GM08714 (cell line): ENCODE data around the gene SIGLEC5.
"Not testable (repeated sequence)": the region's sequence is repeated elsewhere in the genome, so short reads cannot be mapped to it uniquely, and the experiment has no call there.

ENCODE experiments used
- H3K4me3 ChIP-seq: fragments of 200-500 bp; sonication (Bioruptor generic); 2 replicates; pipeline ENCODE4 v1.5.1; 2014; ENCODE audit warnings: mild to moderate bottlenecking, low read length, inconsistent platforms
- ZNF274 ChIP-seq: IDR thresholded peaks from 2 replicates; pipeline ENCODE4 v1.6.1; 2012; ENCODE audit warnings: mild to moderate bottlenecking, low read depth, low read length

Gene SIGLEC5

GRCh38 chr19:51630315-51630714, at the start of gene SIGLEC5:
Gene SIGLEC5, minus strand, starts transcription at chr19:51630401. Its CDS starts 66 bp downstream, at chr19:51630335.
- H3K4me3 ChIP-seq, result not testable (repeated sequence)

- no peak overlapping the region for H3K4me3 ChIP-seq
- no peak for TF ChIP-seq ZNF274
Measured at GRCh38 chr19:51676566-51677083, 46.4 kb upstream of the SIGLEC5 start.

GRCh38 chr19:51675911-51676565, 45.8 kb upstream of the SIGLEC5 start:
- not testable (repeated sequence) for H3K4me3 ChIP-seq

GRCh38 chr19:51668216-51668615, 38.0 kb upstream of the SIGLEC5 start:
- no peak overlapping the region for H3K4me3 ChIP-seq

GRCh38 chr19:51664997-51665396, 34.8 kb upstream of the SIGLEC5 start:
- no peak for TF ChIP-seq ZNF274
- no peak overlapping the region for H3K4me3 ChIP-seq

More at GRCh38 chr19:51668216-51668615, 38.0 kb upstream of the SIGLEC5 start:
- TF ChIP-seq ZNF274, result no peak

GRCh38 chr19:51664131-51664530, 33.9 kb upstream of the SIGLEC5 start:
- TF ChIP-seq ZNF274, result no peak
- H3K4me3 ChIP-seq, result no peak overlapping the region

- TF ChIP-seq ZNF274, result no peak
- no peak overlapping the region for H3K4me3 ChIP-seq
Measured at GRCh38 chr19:51663650-51664049, 33.4 kb upstream of the SIGLEC5 start.

GRCh38 chr19:51660975-51661600, 30.9 kb upstream of the SIGLEC5 start:
- no peak overlapping the region for H3K4me3 ChIP-seq
- no peak for TF ChIP-seq ZNF274

- H3K4me3 ChIP-seq, result no peak overlapping the region
- no peak for TF ChIP-seq ZNF274
Measured at GRCh38 chr19:51654783-51655182, 24.6 kb upstream of the SIGLEC5 start.

- TF ChIP-seq ZNF274, result no peak
- no peak overlapping the region for H3K4me3 ChIP-seq
Measured at GRCh38 chr19:51653162-51653561, 23.0 kb upstream of the SIGLEC5 start.

GRCh38 chr19:51652266-51652665, 22.1 kb upstream of the SIGLEC5 start:
- TF ChIP-seq ZNF274, result no peak

GRCh38 chr19:51651216-51651846, 21.1 kb upstream of the SIGLEC5 start:
- TF ChIP-seq ZNF274, result no peak
- H3K4me3 ChIP-seq, result no peak overlapping the region

More at GRCh38 chr19:51652266-51652665, 22.1 kb upstream of the SIGLEC5 start:
- no peak overlapping the region for H3K4me3 ChIP-seq

- no peak for TF ChIP-seq ZNF274
- no peak overlapping the region for H3K4me3 ChIP-seq
Measured at GRCh38 chr19:51647318-51647717, 17.1 kb upstream of the SIGLEC5 start.

GRCh38 chr19:51646730-51647129, 16.5 kb upstream of the SIGLEC5 start, which contains the start of gene SIGLEC14:
Gene SIGLEC14, minus strand, starts transcription at chr19:51646825. Its CDS starts 66 bp downstream, at chr19:51646759.
- not testable (repeated sequence) for H3K4me3 ChIP-seq
